Neural crest cell (in vitro differentiated cells): ENCODE results near the gene MYO10. TPM values are rescaled to one million over a fixed set of nuclear protein-coding genes. Genes with fewer than 3 reads are reported as not detected.
"Not testable (repeated sequence)": the region's sequence is repeated elsewhere in the genome, so short reads cannot be mapped to it uniquely, and the experiment has no call there.

Experiments used
- DNase-seq: peaks from one replicate; pipeline ENCODE4 v3.0.0; 2021; ENCODE audit warnings: low read depth, mixed read lengths, low spot score
- H3K27ac Mint-ChIP-seq: one replicate; pipeline ENCODE4 v1.8.0; 2021; ENCODE audit warnings: mild to moderate bottlenecking, mixed read lengths; ENCODE audit not compliant: unreplicated experiment
- H3K27me3 Mint-ChIP-seq: 2 replicates; pipeline ENCODE4 v1.8.0; 2021; ENCODE audit warnings: low read depth, mild to moderate bottlenecking, mixed read lengths
- H3K36me3 Mint-ChIP-seq: 2 replicates; pipeline ENCODE4 v1.8.0; 2021; ENCODE audit warnings: low read depth, mild to moderate bottlenecking, mixed read lengths
- H3K4me1 Mint-ChIP-seq: 2 replicates; pipeline ENCODE4 v1.8.0; 2021; ENCODE audit warnings: mixed read lengths
- H3K4me3 Mint-ChIP-seq: one replicate; pipeline ENCODE4 v1.8.0; 2021; ENCODE audit warnings: mild to moderate bottlenecking, mixed read lengths
- H3K9me3 Mint-ChIP-seq: 2 replicates; pipeline ENCODE4 v1.8.0; 2021; ENCODE audit warnings: mixed read lengths
- CTCF ChIP-seq: fragments of 200-600 bp; sonication (generic); conservative IDR thresholded peaks from 2 replicates; pipeline ENCODE4 v1.5.0; 2021; ENCODE audit warnings: antibody characterized with exemption, mild to moderate bottlenecking
- total RNA-seq: library from RNA; stranded (reverse); gene quantifications from 2 replicates; pipeline ENCODE4 v1.2.1, GENCODE V29; 2021

MYO10 gene
- total RNA-seq, 1 donor from 2014 or later: 94.4 TPM

GRCh38 chr5:16656561-16657191 lies 279.4 kb downstream of the MYO10 start:
- Mint-ChIP-seq H3K4me1 (no peaks in the 10 kb centered on the region), H3K36me3 (no peaks in the 10 kb centered on the region)
- TF ChIP-seq CTCF: no peak

GRCh38 chr5:16654647-16655334 lies 281.3 kb downstream of the MYO10 start:
- Mint-ChIP-seq H3K27ac (no peak overlapping the region), H3K4me3 (no peak overlapping the region), H3K9me3 (peaks cover 2% of the 10 kb centered on the region), H3K4me1 (no peaks in the 10 kb centered on the region), H3K36me3 (no peaks in the 10 kb centered on the region), H3K27me3 (no peaks in the 10 kb centered on the region)
- no peak for TF ChIP-seq CTCF
- DNase-seq: no peak

More at GRCh38 chr5:16656561-16657191, 279.4 kb downstream of the MYO10 start:
- Mint-ChIP-seq H3K9me3 (no peaks in the 10 kb centered on the region), H3K4me3 (no peak overlapping the region), H3K27me3 (no peaks in the 10 kb centered on the region), H3K27ac (no peak overlapping the region)
- DNase-seq: no peak

GRCh38 chr5:16648739-16649138 lies 287.3 kb downstream of the MYO10 start:
- not testable (repeated sequence) for DNase-seq, H3K27me3 Mint-ChIP-seq, H3K9me3 Mint-ChIP-seq, H3K4me1 Mint-ChIP-seq, H3K27ac Mint-ChIP-seq, H3K4me3 Mint-ChIP-seq, H3K36me3 Mint-ChIP-seq

- no peak for DNase-seq
- peaks cover 14% of the 10 kb centered on the region for H3K4me1 Mint-ChIP-seq
- no peaks in the 10 kb centered on the region for H3K27me3 Mint-ChIP-seq
- no peak overlapping the region for H3K4me3 Mint-ChIP-seq
- TF ChIP-seq CTCF: no peak
- peak overlapping the region; percentile 82 for H3K27ac Mint-ChIP-seq
- peaks cover 6% of the 10 kb centered on the region for H3K9me3 Mint-ChIP-seq
- peaks cover 5% of the 10 kb centered on the region for H3K36me3 Mint-ChIP-seq
These were observed 291.7 kb downstream of the MYO10 start for GRCh38 chr5:16644301-16644889.

- no peak for TF ChIP-seq CTCF
- Mint-ChIP-seq H3K4me3 (peak overlapping the region; percentile 52), H3K27me3 (no peaks in the 10 kb centered on the region), H3K36me3 (peaks cover 4% of the 10 kb centered on the region), H3K27ac (peak overlapping the region; percentile 51), H3K4me1 (peaks cover 14% of the 10 kb centered on the region), H3K9me3 (peaks cover 6% of the 10 kb centered on the region)
- no peak for DNase-seq
These were observed 293.2 kb downstream of the MYO10 start for GRCh38 chr5:16642867-16643266.

GRCh38 chr5:16639206-16639605 lies 296.9 kb downstream of the MYO10 start:
- Mint-ChIP-seq H3K36me3 (peaks cover 3% of the 10 kb centered on the region), H3K4me3 (no peak overlapping the region), H3K27ac (no peak overlapping the region), H3K4me1 (peaks cover 14% of the 10 kb centered on the region), H3K9me3 (peaks cover 6% of the 10 kb centered on the region), H3K27me3 (no peaks in the 10 kb centered on the region)
- TF ChIP-seq CTCF: no peak
- no peak for DNase-seq
